Right lobe of liver (tissue), 4 donors: ENCODE data around the gene MARVELD3.

Source experiments
- CTCF ChIP-seq, 4 donors: fragments of 200-600 bp in 3 of 4; fragments of 450-650 bp in 1 of 4; IDR thresholded peaks; one replicate each; pipeline versions ENCODE4 v1.5.1 to v1.8.0; 2016 to 2022; ENCODE audit warnings: antibody characterized with exemption in 4 of 4, mild to moderate bottlenecking in 2 of 4
- POLR2A ChIP-seq: fragments of 450-650 bp; IDR thresholded peaks from one replicate; pipeline ENCODE4 v1.6.1; 2017; ENCODE audit warnings: antibody characterized with exemption, mild to moderate bottlenecking
- donor health status: DM: no; HTN: no; CAD: no.
- donor health status: DM: no; HTN: no; CAD: no.
- donor health status: DM: no; HTN: yes; CAD: no.

GRCh38 chr16:71628810-71629209 lies 2.8 kb downstream of the MARVELD3 start:
- no peak for TF ChIP-seq POLR2A
- TF ChIP-seq CTCF (IDR thresholded peaks at IDR 0.05), result no peak
